ENCODE results near the gene C3orf62.
A peak's percentile ranks its signal among the peaks of the same experiment; 100 is the strongest.
"Not testable (repeated sequence)": the region's sequence is repeated elsewhere in the genome, so short reads cannot be mapped to it uniquely, and the experiment has no call there.

Gene C3orf62

DNA sequence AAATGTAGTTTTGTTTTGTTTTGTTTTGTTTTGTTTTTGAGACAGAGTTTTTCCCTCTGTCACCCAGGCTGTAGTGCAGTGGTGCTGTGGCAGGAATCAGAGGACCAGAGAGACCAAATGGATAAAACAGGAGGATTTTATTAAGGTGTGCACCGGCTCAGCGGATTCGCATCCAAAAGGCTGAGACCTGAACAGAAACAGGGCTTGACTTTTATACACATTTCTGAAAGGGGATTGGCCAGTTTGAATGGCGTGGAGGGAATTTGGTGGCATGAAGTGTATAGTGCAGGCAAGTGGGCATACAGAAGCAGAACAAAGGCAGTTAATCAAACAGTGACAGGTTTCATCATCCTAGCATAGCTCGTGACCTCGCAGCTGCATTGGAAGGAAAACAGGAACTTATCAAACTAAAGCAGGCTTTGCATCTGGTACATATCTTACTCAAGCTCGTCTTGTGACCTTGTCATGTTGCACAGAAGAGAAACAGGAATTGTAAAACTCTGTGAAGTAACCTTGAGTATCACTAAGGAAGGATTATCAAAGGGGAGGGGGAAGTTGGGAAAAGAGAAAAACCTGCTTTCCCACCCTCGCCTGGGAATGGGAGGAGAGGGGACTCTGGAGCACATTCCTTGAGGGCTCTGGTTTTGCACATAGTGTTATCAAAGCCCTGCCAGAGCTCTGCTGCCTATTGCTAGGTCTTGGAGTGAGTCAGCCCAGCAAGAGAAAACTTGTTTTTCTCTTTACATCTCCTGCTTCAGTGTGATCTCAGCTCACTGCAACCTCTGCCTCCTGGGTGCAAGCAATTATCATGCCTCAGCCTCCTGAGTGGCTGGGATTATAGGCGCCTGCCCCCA lies 38.5 kb downstream of the C3orf62 start:
- no peak overlapping the region for H3K4me3 ChIP-seq (ENCODE audit: low read length)
- no peaks in the 10 kb centered on the region for H3F3A ChIP-seq (ENCODE audit: control insufficient read depth, insufficient read depth)
- H3K4me1 ChIP-seq (ENCODE audit: control insufficient read depth, low read length): peaks cover 9% of the 10 kb centered on the region
- peak overlapping the region; percentile 39 for H3K4me2 ChIP-seq (ENCODE audit: low read length)
- no peaks in the 10 kb centered on the region for H3K36me3 ChIP-seq (ENCODE audit: control insufficient read depth, low read length)
- H4K20me1 ChIP-seq (ENCODE audit: control insufficient read depth, insufficient read depth, low read depth, low read length): no peaks in the 10 kb centered on the region
- TF ChIP-seq EZH2phosphoT487 (IDR thresholded peaks at IDR 0.05; ENCODE audit: borderline replicate concordance, low read length): no peak
- TF ChIP-seq, protein P1, sequence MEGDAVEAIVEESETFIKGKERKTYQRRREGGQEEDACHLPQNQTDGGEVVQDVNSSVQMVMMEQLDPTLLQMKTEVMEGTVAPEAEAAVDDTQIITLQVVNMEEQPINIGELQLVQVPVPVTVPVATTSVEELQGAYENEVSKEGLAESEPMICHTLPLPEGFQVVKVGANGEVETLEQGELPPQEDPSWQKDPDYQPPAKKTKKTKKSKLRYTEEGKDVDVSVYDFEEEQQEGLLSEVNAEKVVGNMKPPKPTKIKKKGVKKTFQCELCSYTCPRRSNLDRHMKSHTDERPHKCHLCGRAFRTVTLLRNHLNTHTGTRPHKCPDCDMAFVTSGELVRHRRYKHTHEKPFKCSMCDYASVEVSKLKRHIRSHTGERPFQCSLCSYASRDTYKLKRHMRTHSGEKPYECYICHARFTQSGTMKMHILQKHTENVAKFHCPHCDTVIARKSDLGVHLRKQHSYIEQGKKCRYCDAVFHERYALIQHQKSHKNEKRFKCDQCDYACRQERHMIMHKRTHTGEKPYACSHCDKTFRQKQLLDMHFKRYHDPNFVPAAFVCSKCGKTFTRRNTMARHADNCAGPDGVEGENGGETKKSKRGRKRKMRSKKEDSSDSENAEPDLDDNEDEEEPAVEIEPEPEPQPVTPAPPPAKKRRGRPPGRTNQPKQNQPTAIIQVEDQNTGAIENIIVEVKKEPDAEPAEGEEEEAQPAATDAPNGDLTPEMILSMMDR (IDR thresholded peaks at IDR 0.05; ENCODE audit: low read depth, low read length, poor library complexity, severe bottlenecking): no peak
- peaks cover 13% of the 10 kb centered on the region; the same call in 1 of the 2 replicates for H3K9me3 ChIP-seq (ENCODE audit: control insufficient read depth, insufficient read depth, low read length)
- peak overlapping the region; percentile 32 for H3K27ac ChIP-seq (ENCODE audit: low read depth, low read length)
- no peaks in the 10 kb centered on the region for H3K79me2 ChIP-seq (ENCODE audit: control insufficient read depth, low read length)
- no peaks in the 10 kb centered on the region for H3K9me2 ChIP-seq (replicated peaks; ENCODE audit: control insufficient read depth, low read length)
- H3K27me3 ChIP-seq (ENCODE audit: control insufficient read depth, low read length): no peaks in the 10 kb centered on the region

DNA sequence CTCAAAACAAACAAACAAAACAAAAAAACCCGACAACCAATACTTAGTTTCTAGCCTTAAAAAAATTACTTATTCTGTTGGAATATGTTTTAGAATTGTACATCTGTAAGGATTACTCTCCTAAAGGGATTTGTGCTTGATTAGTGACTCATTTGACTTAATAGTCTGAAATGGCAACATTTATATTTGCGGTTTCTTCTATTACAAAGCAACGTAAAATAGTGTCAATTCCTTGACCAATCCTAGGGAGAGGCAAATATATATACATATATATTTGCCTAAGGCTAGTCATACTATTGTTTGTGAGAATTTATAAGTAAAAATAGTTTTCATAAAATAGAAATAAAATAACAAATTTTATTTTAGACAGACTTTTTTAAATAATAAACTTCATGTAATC lies 39.7 kb downstream of the C3orf62 start:
- Histone ChIP-seq H3K4me1 (ENCODE audit: control insufficient read depth, low read length) (peaks cover 9% of the 10 kb centered on the region), H3K9me2 (replicated peaks; ENCODE audit: control insufficient read depth, low read length) (no peaks in the 10 kb centered on the region), H4K20me1 (ENCODE audit: control insufficient read depth, insufficient read depth, low read depth, low read length) (no peaks in the 10 kb centered on the region), H3K4me3 (ENCODE audit: low read length) (no peak overlapping the region), H3K27ac (ENCODE audit: low read depth, low read length) (no peak overlapping the region), H3K4me2 (ENCODE audit: low read length) (no peak overlapping the region), H3K27me3 (ENCODE audit: control insufficient read depth, low read length) (no peaks in the 10 kb centered on the region), H3F3A (ENCODE audit: control insufficient read depth, insufficient read depth) (no peaks in the 10 kb centered on the region), H3K79me2 (ENCODE audit: control insufficient read depth, low read length) (no peaks in the 10 kb centered on the region), H3K9me3 (ENCODE audit: control insufficient read depth, insufficient read depth, low read length) (peaks cover 20% of the 10 kb centered on the region; the same call in 1 of the 2 replicates), H3K36me3 (ENCODE audit: control insufficient read depth, low read length) (no peaks in the 10 kb centered on the region)
- TF ChIP-seq EZH2phosphoT487 (IDR thresholded peaks at IDR 0.05; ENCODE audit: borderline replicate concordance, low read length): no peak
- TF ChIP-seq, protein P1 (IDR thresholded peaks at IDR 0.05; ENCODE audit: low read depth, low read length, poor library complexity, severe bottlenecking): no peak

DNA sequence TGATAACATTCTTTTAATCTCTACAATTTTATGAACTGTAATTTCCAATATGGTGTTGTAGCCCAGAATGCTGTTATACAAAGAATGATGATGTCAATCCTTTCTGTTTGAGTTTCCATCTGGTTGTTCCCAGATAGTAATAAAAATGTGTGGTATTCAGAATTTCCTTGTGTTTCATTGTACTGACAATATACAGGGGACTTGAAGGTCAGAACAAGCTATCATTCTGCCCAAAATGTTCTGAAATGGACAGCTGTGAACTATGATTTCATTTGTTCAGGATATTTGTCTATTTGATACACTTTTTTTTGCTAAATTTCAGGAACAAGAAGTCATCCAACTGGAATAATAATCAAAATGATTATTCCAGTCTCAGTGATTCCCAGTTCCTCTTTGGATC lies 40.8 kb downstream of the C3orf62 start:
- no peak overlapping the region for H3K4me2 ChIP-seq (ENCODE audit: low read length)
- H3K27me3 ChIP-seq (ENCODE audit: control insufficient read depth, low read length): no peaks in the 10 kb centered on the region
- H3K27ac ChIP-seq (ENCODE audit: low read depth, low read length): no peak overlapping the region
- no peak overlapping the region for H3K4me3 ChIP-seq (ENCODE audit: low read length)
- TF ChIP-seq, protein P1 (IDR thresholded peaks at IDR 0.05; ENCODE audit: low read depth, low read length, poor library complexity, severe bottlenecking): no peak
- no peak for TF ChIP-seq EZH2phosphoT487 (IDR thresholded peaks at IDR 0.05; ENCODE audit: borderline replicate concordance, low read length)
- peaks cover 24% of the 10 kb centered on the region; the same call in 1 of the 2 replicates for H3K9me3 ChIP-seq (ENCODE audit: control insufficient read depth, insufficient read depth, low read length)
- no peaks in the 10 kb centered on the region for H4K20me1 ChIP-seq (ENCODE audit: control insufficient read depth, insufficient read depth, low read depth, low read length)
- H3F3A ChIP-seq (ENCODE audit: control insufficient read depth, insufficient read depth): no peaks in the 10 kb centered on the region
- no peaks in the 10 kb centered on the region for H3K79me2 ChIP-seq (ENCODE audit: control insufficient read depth, low read length)
- no peaks in the 10 kb centered on the region for H3K36me3 ChIP-seq (ENCODE audit: control insufficient read depth, low read length)
- H3K4me1 ChIP-seq (ENCODE audit: control insufficient read depth, low read length): peaks cover 9% of the 10 kb centered on the region
- no peaks in the 10 kb centered on the region for H3K9me2 ChIP-seq (replicated peaks; ENCODE audit: control insufficient read depth, low read length)

- not testable (repeated sequence) for H4K20me1 ChIP-seq (ENCODE audit: control insufficient read depth, insufficient read depth, low read depth, low read length); H3F3A ChIP-seq (ENCODE audit: control insufficient read depth, insufficient read depth); H3K4me1 ChIP-seq (ENCODE audit: control insufficient read depth, low read length); H3K4me2 ChIP-seq (ENCODE audit: low read length); H3K79me2 ChIP-seq (ENCODE audit: control insufficient read depth, low read length); H3K27me3 ChIP-seq (ENCODE audit: control insufficient read depth, low read length); H3K4me3 ChIP-seq (ENCODE audit: low read length); H3K9me2 ChIP-seq (replicated peaks; ENCODE audit: control insufficient read depth, low read length); H3K36me3 ChIP-seq (ENCODE audit: control insufficient read depth, low read length); H3K27ac ChIP-seq (ENCODE audit: low read depth, low read length)
- H3K9me3 ChIP-seq (ENCODE audit: control insufficient read depth, insufficient read depth, low read length): peaks cover 28% of the 10 kb centered on the region
These were observed 48.2 kb downstream of the C3orf62 start for GRCh38 chr3:49228817-49229216.

All from DOHH2 (cell line).